Activated CD8-positive, alpha-beta memory T cell treated with anti-CD3 and anti-CD28 coated beads, Interleukin-2, amount 50 U/mL, for 24 hours (primary cell): ENCODE measurements around the gene PAX4.

Experiments
- DNase-seq: peaks from one replicate; pipeline ENCODE4 v3.0.0-alpha.2; 2020; ENCODE audit errors: extremely low read depth

PAX4 gene

GRCh38 chr7:127618042-127618441 lies at the start of gene PAX4:
Gene PAX4 (minus strand): TSS chr7:127618142. CDS start chr7:127615928, 2,214 bp downstream.
- DNase-seq: no peak

- DNase-seq: no peak
These were observed 49.2 kb upstream of the PAX4 start for GRCh38 chr7:127667017-127667670.

GRCh38 chr7:127666602-127667001 lies 48.7 kb upstream of the PAX4 start:
- DNase-seq: no peak

GRCh38 chr7:127665922-127666321 lies 48.0 kb upstream of the PAX4 start:
- DNase-seq: no peak

- DNase-seq: no peak
These were observed 41.2 kb upstream of the PAX4 start for GRCh38 chr7:127658970-127659630.

GRCh38 chr7:127657500-127657899 lies 39.6 kb upstream of the PAX4 start:
- DNase-seq: no peak

GRCh38 chr7:127655720-127656119 lies 37.8 kb upstream of the PAX4 start:
- no peak for DNase-seq

GRCh38 chr7:127654404-127655394 lies 36.8 kb upstream of the PAX4 start:
- no peak for DNase-seq

- DNase-seq: no peak
These were observed 35.5 kb upstream of the PAX4 start for GRCh38 chr7:127653396-127653795.

- DNase-seq: no peak
These were observed 34.6 kb upstream of the PAX4 start for GRCh38 chr7:127652333-127653248.

- DNase-seq: peak; percentile 99
These were observed 33.8 kb upstream of the PAX4 start, which contains the start of gene SND1 for GRCh38 chr7:127651556-127652332. Gene SND1 (plus strand): TSS chr7:127652194. CDS start chr7:127652374, 180 bp downstream.

GRCh38 chr7:127650847-127651555 lies 33.1 kb upstream of the PAX4 start:
- DNase-seq: no peak

GRCh38 chr7:127648986-127649385 lies 31.0 kb upstream of the PAX4 start:
- no peak for DNase-seq

- no peak for DNase-seq
These were observed 29.7 kb upstream of the PAX4 start for GRCh38 chr7:127647636-127648035.

GRCh38 chr7:127644484-127644883 lies 26.5 kb upstream of the PAX4 start:
- no peak for DNase-seq

- no peak for DNase-seq
These were observed 20.3 kb upstream of the PAX4 start for GRCh38 chr7:127638197-127638596.

GRCh38 chr7:127635659-127636285 lies 17.8 kb upstream of the PAX4 start:
- no peak for DNase-seq

- no peak for DNase-seq
These were observed 14.5 kb upstream of the PAX4 start for GRCh38 chr7:127632276-127632910.
